ENCODE measurements around the gene MAGOHB. TPM values are rescaled to one million over a fixed set of nuclear protein-coding genes. Genes with fewer than 3 reads are reported as not detected.
"Not testable (repeated sequence)": the region's sequence is repeated elsewhere in the genome, so short reads cannot be mapped to it uniquely, and the experiment has no call there.

Gene MAGOHB
- 47.3 TPM for total RNA-seq
- 38.4 TPM for polyA plus RNA-seq
- long read RNA-seq, donor 1, partial matches to known transcripts = 0 of 3 reads
- long read RNA-seq, donor 1, other reads (novel, unspliced or antisense) = 0 of 3 reads
- long read RNA-seq, donor 2 = 0 reads
- long read RNA-seq, donor 3, transcript MAGOHB-202 (2 exons, 549 nt) = minor isoform, 7 of 61 reads
- long read RNA-seq, donor 3, transcript MAGOHB-201 (5 exons, 2,623 nt) = major isoform, 52 of 61 reads
- long read RNA-seq, donor 3, partial matches to known transcripts = 0 of 61 reads
- long read RNA-seq, donor 3, other reads (novel, unspliced or antisense) = 0 of 61 reads
- long read RNA-seq, donor 4, transcript MAGOHB-201 (5 exons, 2,623 nt) = major isoform, 10 of 16 reads
- long read RNA-seq, donor 4, partial matches to known transcripts = 0 of 16 reads
- long read RNA-seq, donor 4, other reads (novel, unspliced or antisense) = 0 of 16 reads
- long read RNA-seq, donor 5, transcript MAGOHB-201 (5 exons, 2,623 nt) = major isoform, 45 of 55 reads
- long read RNA-seq, donor 5, partial matches to known transcripts = 0 of 55 reads
- long read RNA-seq, donor 5, other reads (novel, unspliced or antisense) = 0 of 55 reads
- long read RNA-seq, donor 6, transcript MAGOHB-201 (5 exons, 2,623 nt) = major isoform, 16 of 22 reads
- long read RNA-seq, donor 6, partial matches to known transcripts = 0 of 22 reads
- long read RNA-seq, donor 6, other reads (novel, unspliced or antisense) = 0 of 22 reads
- long read RNA-seq, donor 7, transcript MAGOHB-201 (5 exons, 2,623 nt) = major isoform, 24 of 30 reads
- long read RNA-seq, donor 7, partial matches to known transcripts = 0 of 30 reads
- long read RNA-seq, donor 7, other reads (novel, unspliced or antisense) = 0 of 30 reads
- long read RNA-seq, donor 8, transcript MAGOHB-201 (5 exons, 2,623 nt) = major isoform, 13 of 14 reads
- long read RNA-seq, donor 8, partial matches to known transcripts = 0 of 14 reads
- long read RNA-seq, donor 8, other reads (novel, unspliced or antisense) = 0 of 14 reads
- long read RNA-seq, donor 9, transcript MAGOHB-201 (5 exons, 2,623 nt) = major isoform, 35 of 38 reads
- long read RNA-seq, donor 9, partial matches to known transcripts = 0 of 38 reads
- long read RNA-seq, donor 9, other reads (novel, unspliced or antisense) = 0 of 38 reads
- long read RNA-seq, donor 10, transcript MAGOHB-201 (5 exons, 2,623 nt) = major isoform, 27 of 30 reads
- long read RNA-seq, donor 10, partial matches to known transcripts = 0 of 30 reads
- long read RNA-seq, donor 10, other reads (novel, unspliced or antisense) = 0 of 30 reads

- WGBS = under 1% methylated on average over 45 of the region's 45 CpGs
- Histone ChIP-seq H3K4me1 (ENCODE audit: control insufficient read depth in 2 of 2, insufficient read depth in 2 of 2, low read length in 2 of 2) (peaks cover 6 to 8% of the 10 kb centered on the region in 2 donors), H3K36me3 (ENCODE audit: control insufficient read depth in 2 of 2, insufficient read depth in 2 of 2, low read length in 1 of 2) (peaks cover 2 to 16% of the 10 kb centered on the region in 2 donors), H3K27me3 (ENCODE audit: control insufficient read depth in 2 of 2, insufficient read depth in 1 of 2, low read length in 1 of 2) (no peaks in the 10 kb centered on the region), H3K4me3 (ENCODE audit: low read length in 2 of 2) (peak within 1 kb of the TSS; percentile 85 to 94), H3K27ac (ENCODE audit: low read depth in 1 of 2, low read length in 1 of 2) (peak within 1 kb of the TSS; percentile 76 to 93), H3K9me3 (ENCODE audit: control insufficient read depth in 2 of 2, insufficient read depth in 1 of 2, low read length in 1 of 2) (peaks cover 0 to 1% of the 10 kb centered on the region in 2 donors)
- DNase-seq (ENCODE audit: low read depth in 6 of 9, low spot score in 9 of 9) = peak; percentile 91 to 99 (median 97)
Measured at GRCh38 chr12:10613349-10614055, at the start of gene MAGOHB. Gene MAGOHB, minus strand, starts transcription at chr12:10613609. Its CDS starts 77 bp downstream, at chr12:10613532.

GRCh38 chr12:10661338-10661737, 47.9 kb upstream of the MAGOHB start:
- Histone ChIP-seq H3K4me3 (ENCODE audit: low read length in 2 of 2) (no peak overlapping the region), H3K36me3 (ENCODE audit: control insufficient read depth in 2 of 2, insufficient read depth in 2 of 2, low read length in 1 of 2) (no peaks in the 10 kb centered on the region), H3K4me1 (ENCODE audit: control insufficient read depth in 2 of 2, insufficient read depth in 2 of 2, low read length in 2 of 2) (no peaks in the 10 kb centered on the region), H3K27ac (ENCODE audit: low read depth in 1 of 2, low read length in 1 of 2) (no peak overlapping the region), H3K27me3 (ENCODE audit: control insufficient read depth in 2 of 2, insufficient read depth in 1 of 2, low read length in 1 of 2) (no peaks in the 10 kb centered on the region), H3K9me3 (ENCODE audit: control insufficient read depth in 2 of 2, insufficient read depth in 1 of 2, low read length in 1 of 2) (no peaks in the 10 kb centered on the region)
- no peak for DNase-seq (ENCODE audit: low read depth in 6 of 9, low spot score in 9 of 9)
- 97% methylated on average over 3 of the region's 3 CpGs for WGBS

GRCh38 chr12:10654003-10654402, 40.6 kb upstream of the MAGOHB start:
- no peak for DNase-seq (ENCODE audit: low read depth in 6 of 9, low spot score in 9 of 9)

GRCh38 chr12:10652192-10652591, 38.8 kb upstream of the MAGOHB start:
- no peak overlapping the region for H3K27ac ChIP-seq (ENCODE audit: low read depth in 1 of 2, low read length in 1 of 2)
- no peaks in the 10 kb centered on the region for H3K36me3 ChIP-seq (ENCODE audit: control insufficient read depth in 2 of 2, insufficient read depth in 2 of 2, low read length in 1 of 2)
- no peaks in the 10 kb centered on the region for H3K27me3 ChIP-seq (ENCODE audit: control insufficient read depth in 2 of 2, insufficient read depth in 1 of 2, low read length in 1 of 2)
- peaks cover 0 to 4% of the 10 kb centered on the region in 2 donors for H3K9me3 ChIP-seq (ENCODE audit: control insufficient read depth in 2 of 2, insufficient read depth in 1 of 2, low read length in 1 of 2)
- 83% methylated on average over 3 of the region's 3 CpGs for WGBS
- H3K4me3 ChIP-seq (ENCODE audit: low read length in 2 of 2) = no peak overlapping the region
- DNase-seq (ENCODE audit: low read depth in 6 of 9, low spot score in 9 of 9) = no peak
- H3K4me1 ChIP-seq (ENCODE audit: control insufficient read depth in 2 of 2, insufficient read depth in 2 of 2, low read length in 2 of 2) = no peaks in the 10 kb centered on the region

More at GRCh38 chr12:10654003-10654402, 40.6 kb upstream of the MAGOHB start:
- peaks cover 0 to 4% of the 10 kb centered on the region in 2 donors for H3K9me3 ChIP-seq (ENCODE audit: control insufficient read depth in 2 of 2, insufficient read depth in 1 of 2, low read length in 1 of 2)
- no peak overlapping the region for H3K27ac ChIP-seq (ENCODE audit: low read depth in 1 of 2, low read length in 1 of 2)
- H3K27me3 ChIP-seq (ENCODE audit: control insufficient read depth in 2 of 2, insufficient read depth in 1 of 2, low read length in 1 of 2) = no peaks in the 10 kb centered on the region
- no peaks in the 10 kb centered on the region for H3K36me3 ChIP-seq (ENCODE audit: control insufficient read depth in 2 of 2, insufficient read depth in 2 of 2, low read length in 1 of 2)
- H3K4me3 ChIP-seq (ENCODE audit: low read length in 2 of 2) = no peak overlapping the region
- no peaks in the 10 kb centered on the region for H3K4me1 ChIP-seq (ENCODE audit: control insufficient read depth in 2 of 2, insufficient read depth in 2 of 2, low read length in 2 of 2)

- not testable (repeated sequence) for H3K4me1 ChIP-seq (ENCODE audit: control insufficient read depth in 2 of 2, insufficient read depth in 2 of 2, low read length in 2 of 2); H3K27me3 ChIP-seq (ENCODE audit: control insufficient read depth in 2 of 2, insufficient read depth in 1 of 2, low read length in 1 of 2); H3K9me3 ChIP-seq (ENCODE audit: control insufficient read depth in 2 of 2, insufficient read depth in 1 of 2, low read length in 1 of 2); H3K36me3 ChIP-seq (ENCODE audit: control insufficient read depth in 2 of 2, insufficient read depth in 2 of 2, low read length in 1 of 2); H3K27ac ChIP-seq (ENCODE audit: low read depth in 1 of 2, low read length in 1 of 2); H3K4me3 ChIP-seq (ENCODE audit: low read length in 2 of 2); DNase-seq (ENCODE audit: low read depth in 6 of 9, low spot score in 9 of 9)
Measured at GRCh38 chr12:10646576-10646975, 33.2 kb upstream of the MAGOHB start.

- no peaks in the 10 kb centered on the region for H3K36me3 ChIP-seq (ENCODE audit: control insufficient read depth in 2 of 2, insufficient read depth in 2 of 2, low read length in 1 of 2)
- 49% methylated on average over 4 of the region's 4 CpGs for WGBS
- no peaks in the 10 kb centered on the region for H3K4me1 ChIP-seq (ENCODE audit: control insufficient read depth in 2 of 2, insufficient read depth in 2 of 2, low read length in 2 of 2)
- peaks cover 0 to 7% of the 10 kb centered on the region in 2 donors for H3K9me3 ChIP-seq (ENCODE audit: control insufficient read depth in 2 of 2, insufficient read depth in 1 of 2, low read length in 1 of 2)
- no peaks in the 10 kb centered on the region for H3K27me3 ChIP-seq (ENCODE audit: control insufficient read depth in 2 of 2, insufficient read depth in 1 of 2, low read length in 1 of 2)
- no peak overlapping the region for H3K4me3 ChIP-seq (ENCODE audit: low read length in 2 of 2)
- no peak overlapping the region for H3K27ac ChIP-seq (ENCODE audit: low read depth in 1 of 2, low read length in 1 of 2)
- DNase-seq (ENCODE audit: low read depth in 6 of 9, low spot score in 9 of 9) = no peak
Measured at GRCh38 chr12:10645910-10646309, 32.5 kb upstream of the MAGOHB start.

GRCh38 chr12:10641735-10642500, 28.5 kb upstream of the MAGOHB start:
- no peak overlapping the region for H3K27ac ChIP-seq (ENCODE audit: low read depth in 1 of 2, low read length in 1 of 2)
- no peak for DNase-seq (ENCODE audit: low read depth in 6 of 9, low spot score in 9 of 9)
- 95% methylated on average over 6 of the region's 6 CpGs for WGBS

GRCh38 chr12:10638728-10639127, 25.3 kb upstream of the MAGOHB start:
- DNase-seq (ENCODE audit: low read depth in 6 of 9, low spot score in 9 of 9) = no peak
- Histone ChIP-seq H3K27me3 (ENCODE audit: control insufficient read depth in 2 of 2, insufficient read depth in 1 of 2, low read length in 1 of 2) (no peaks in the 10 kb centered on the region), H3K9me3 (ENCODE audit: control insufficient read depth in 2 of 2, insufficient read depth in 1 of 2, low read length in 1 of 2) (no peaks in the 10 kb centered on the region), H3K27ac (ENCODE audit: low read depth in 1 of 2, low read length in 1 of 2) (no peak overlapping the region), H3K36me3 (ENCODE audit: control insufficient read depth in 2 of 2, insufficient read depth in 2 of 2, low read length in 1 of 2) (no peaks in the 10 kb centered on the region), H3K4me3 (ENCODE audit: low read length in 2 of 2) (no peak overlapping the region), H3K4me1 (ENCODE audit: control insufficient read depth in 2 of 2, insufficient read depth in 2 of 2, low read length in 2 of 2) (no peaks in the 10 kb centered on the region)
- 99% methylated on average over 1 of the region's 1 CpG for WGBS

More at GRCh38 chr12:10641735-10642500, 28.5 kb upstream of the MAGOHB start:
- no peaks in the 10 kb centered on the region for H3K36me3 ChIP-seq (ENCODE audit: control insufficient read depth in 2 of 2, insufficient read depth in 2 of 2, low read length in 1 of 2)
- no peak overlapping the region for H3K4me3 ChIP-seq (ENCODE audit: low read length in 2 of 2)
- H3K4me1 ChIP-seq (ENCODE audit: control insufficient read depth in 2 of 2, insufficient read depth in 2 of 2, low read length in 2 of 2) = no peaks in the 10 kb centered on the region
- H3K27me3 ChIP-seq (ENCODE audit: control insufficient read depth in 2 of 2, insufficient read depth in 1 of 2, low read length in 1 of 2) = no peaks in the 10 kb centered on the region
- peaks cover 0 to 5% of the 10 kb centered on the region in 2 donors for H3K9me3 ChIP-seq (ENCODE audit: control insufficient read depth in 2 of 2, insufficient read depth in 1 of 2, low read length in 1 of 2)
